ENCODE data around the gene RASSF8.

DNA sequence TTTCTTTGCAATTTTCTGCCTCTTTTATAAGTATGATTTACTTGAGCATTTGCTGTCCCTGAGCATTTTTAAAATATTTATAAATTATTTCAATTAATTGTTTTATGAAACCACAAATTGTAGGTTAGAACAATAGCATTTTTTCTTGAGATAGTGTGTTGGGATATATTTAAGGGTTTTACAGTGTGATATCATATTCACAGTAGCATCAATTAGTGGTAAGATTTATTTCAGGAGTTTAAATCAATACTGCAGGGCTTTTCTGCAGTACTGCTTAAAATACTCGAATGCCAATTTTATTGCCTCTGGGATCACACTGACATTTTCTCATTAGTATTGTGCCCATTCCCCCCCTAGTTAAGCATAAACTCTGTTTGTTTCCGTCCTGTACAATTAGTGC, 84.2 kb downstream of the RASSF8 start:
- TF ChIP-seq, protein P1, sequence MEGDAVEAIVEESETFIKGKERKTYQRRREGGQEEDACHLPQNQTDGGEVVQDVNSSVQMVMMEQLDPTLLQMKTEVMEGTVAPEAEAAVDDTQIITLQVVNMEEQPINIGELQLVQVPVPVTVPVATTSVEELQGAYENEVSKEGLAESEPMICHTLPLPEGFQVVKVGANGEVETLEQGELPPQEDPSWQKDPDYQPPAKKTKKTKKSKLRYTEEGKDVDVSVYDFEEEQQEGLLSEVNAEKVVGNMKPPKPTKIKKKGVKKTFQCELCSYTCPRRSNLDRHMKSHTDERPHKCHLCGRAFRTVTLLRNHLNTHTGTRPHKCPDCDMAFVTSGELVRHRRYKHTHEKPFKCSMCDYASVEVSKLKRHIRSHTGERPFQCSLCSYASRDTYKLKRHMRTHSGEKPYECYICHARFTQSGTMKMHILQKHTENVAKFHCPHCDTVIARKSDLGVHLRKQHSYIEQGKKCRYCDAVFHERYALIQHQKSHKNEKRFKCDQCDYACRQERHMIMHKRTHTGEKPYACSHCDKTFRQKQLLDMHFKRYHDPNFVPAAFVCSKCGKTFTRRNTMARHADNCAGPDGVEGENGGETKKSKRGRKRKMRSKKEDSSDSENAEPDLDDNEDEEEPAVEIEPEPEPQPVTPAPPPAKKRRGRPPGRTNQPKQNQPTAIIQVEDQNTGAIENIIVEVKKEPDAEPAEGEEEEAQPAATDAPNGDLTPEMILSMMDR (IDR thresholded peaks at IDR 0.05; ENCODE audit: low read depth, low read length) = no peak
- no peak for TF ChIP-seq POLR2A (IDR thresholded peaks at IDR 0.05; ENCODE audit: extremely low read depth, insufficient read length)
- TF ChIP-seq, protein P2, sequence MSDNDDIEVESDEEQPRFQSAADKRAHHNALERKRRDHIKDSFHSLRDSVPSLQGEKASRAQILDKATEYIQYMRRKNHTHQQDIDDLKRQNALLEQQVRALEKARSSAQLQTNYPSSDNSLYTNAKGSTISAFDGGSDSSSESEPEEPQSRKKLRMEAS (IDR thresholded peaks at IDR 0.05; ENCODE audit: low read depth, low read length) = no peak
